GM18951 (cell line): ENCODE results near the gene CNOT1.

Experiments used
- POLR2A ChIP-seq: IDR thresholded peaks from 4 replicates; pipeline ENCODE4 v1.6.1; 2011; ENCODE audit warnings: mild to moderate bottlenecking; ENCODE audit not compliant: insufficient read length, insufficient read depth; ENCODE audit errors: extremely low read depth
- in situ Hi-C: fragments of 300-500 bp; cut with MboI; formaldehyde crosslinking; loops from one replicate; pipeline ENCODE4 v1.12.0; 2022; ENCODE audit warnings: low sequenced_read_pairs, mixed read lengths, inconsistent platforms; ENCODE audit not compliant: unreplicated experiment

CNOT1 gene

DNA sequence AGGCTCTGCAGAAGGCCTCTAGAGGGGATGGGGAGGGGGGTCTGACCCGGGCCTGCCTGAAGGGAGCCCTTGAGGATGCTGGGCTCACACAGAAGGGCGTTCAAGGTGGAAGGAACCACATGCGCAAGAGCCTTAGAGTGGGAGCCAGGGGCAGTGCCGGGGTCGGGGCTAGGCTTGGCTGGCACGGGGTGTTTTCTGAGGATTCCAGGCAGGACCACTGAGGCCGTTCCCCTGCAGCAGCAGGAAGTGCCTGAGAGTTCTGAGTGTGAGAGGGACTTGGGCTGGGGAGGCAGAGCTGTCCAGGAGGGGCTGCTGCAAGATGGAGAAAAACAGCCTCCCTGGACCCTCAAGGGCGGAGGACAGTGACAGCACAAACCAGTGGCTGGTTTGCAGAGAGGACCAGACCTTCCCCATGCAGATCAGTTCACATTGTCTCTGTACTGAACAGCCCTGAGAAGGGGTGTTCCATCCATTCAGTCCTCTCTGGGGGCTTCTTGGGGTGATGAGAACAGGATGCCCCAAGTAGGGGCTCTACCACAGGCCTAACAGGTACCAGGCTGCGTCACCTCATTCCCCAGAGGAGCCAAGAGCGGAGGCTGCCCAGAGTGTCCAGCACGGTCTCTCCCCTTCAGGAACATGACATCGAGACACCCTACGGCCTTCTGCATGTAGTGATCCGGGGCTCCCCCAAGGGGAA, 126.3 kb downstream of the CNOT1 start:
- TF ChIP-seq POLR2A, result no peak
- in situ Hi-C loops, result no loop called here

DNA sequence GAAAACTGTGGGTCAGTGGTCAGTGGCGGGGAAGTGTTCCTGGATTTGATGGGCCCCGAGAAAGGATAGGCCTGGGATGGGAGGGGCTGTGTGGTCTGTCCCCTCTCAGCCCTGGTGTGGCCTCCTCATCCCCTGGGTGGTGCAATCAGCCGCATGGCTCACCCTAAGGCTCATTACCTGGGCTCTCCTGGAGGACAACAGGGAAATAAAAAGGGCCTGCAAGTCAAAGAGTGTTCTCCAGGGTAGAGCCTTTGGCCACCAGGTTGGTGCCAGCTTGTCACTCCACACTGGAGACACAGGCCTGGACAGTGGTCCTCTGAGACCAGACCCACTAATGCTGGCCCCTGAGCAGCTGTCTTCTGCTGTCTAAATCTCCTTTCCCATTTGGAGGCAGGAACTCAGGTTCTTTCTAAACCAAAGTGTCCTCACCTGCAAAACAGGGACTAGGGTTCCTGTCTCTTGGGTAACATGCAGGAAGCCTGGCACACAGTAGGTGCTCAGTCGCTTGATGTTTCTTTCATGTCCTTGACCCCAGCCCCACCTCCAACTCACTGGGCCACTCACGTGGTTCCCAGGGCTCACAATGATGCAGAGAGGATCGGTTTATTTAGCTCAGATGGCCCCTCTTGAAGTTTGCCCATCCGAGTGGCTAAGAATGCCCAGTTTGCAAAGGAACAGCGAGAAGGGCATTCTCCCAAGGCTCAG, 127.3 kb downstream of the CNOT1 start:
- in situ Hi-C loops, result no loop called here
- TF ChIP-seq POLR2A, result no peak

GRCh38 chr16:58501242-58502131, 128.1 kb downstream of the CNOT1 start:
- in situ Hi-C loops, result no loop called here
- no peak for TF ChIP-seq POLR2A

DNA sequence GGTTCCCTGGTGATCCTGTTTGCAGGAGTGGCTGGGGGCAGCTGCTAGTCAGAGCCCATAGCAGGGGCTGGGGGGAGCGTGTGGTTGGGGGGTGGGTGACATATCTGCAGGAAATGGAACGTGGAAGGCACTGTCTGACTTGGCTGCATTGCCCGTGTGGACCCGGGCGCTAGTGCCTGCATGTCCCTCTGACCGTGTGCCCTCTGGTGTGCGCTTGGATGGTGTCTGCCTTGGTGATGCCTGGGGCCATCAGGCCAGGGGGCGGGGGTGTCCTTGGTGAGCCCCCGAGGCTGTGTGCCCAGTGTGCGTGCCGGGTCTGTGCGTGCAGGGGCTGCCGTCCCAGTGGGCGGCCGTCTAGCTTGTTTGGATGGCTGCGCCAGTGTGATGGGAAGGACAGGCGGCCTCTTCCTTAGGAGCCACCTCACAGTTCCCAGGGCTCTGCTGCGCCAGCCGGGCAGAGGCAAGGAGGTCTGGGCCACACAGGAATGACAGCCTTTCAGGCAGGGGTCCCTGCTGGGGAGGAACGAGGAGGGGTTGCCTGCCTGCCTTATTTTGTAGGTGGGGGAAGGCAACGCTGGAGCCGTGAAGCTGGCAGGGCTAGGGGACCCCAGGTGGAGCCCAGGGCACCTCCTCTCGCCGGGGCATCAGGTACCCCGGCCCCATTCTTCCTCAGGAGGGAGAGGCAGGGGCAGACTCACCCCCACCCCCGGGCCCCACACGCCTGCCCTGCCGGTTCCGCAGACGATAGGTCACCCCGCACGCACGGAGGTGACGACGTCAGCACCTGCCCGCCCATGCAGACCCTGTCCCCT, 129.0 kb downstream of the CNOT1 start:
- in situ Hi-C loops, result no loop called here
- no peak for TF ChIP-seq POLR2A

DNA sequence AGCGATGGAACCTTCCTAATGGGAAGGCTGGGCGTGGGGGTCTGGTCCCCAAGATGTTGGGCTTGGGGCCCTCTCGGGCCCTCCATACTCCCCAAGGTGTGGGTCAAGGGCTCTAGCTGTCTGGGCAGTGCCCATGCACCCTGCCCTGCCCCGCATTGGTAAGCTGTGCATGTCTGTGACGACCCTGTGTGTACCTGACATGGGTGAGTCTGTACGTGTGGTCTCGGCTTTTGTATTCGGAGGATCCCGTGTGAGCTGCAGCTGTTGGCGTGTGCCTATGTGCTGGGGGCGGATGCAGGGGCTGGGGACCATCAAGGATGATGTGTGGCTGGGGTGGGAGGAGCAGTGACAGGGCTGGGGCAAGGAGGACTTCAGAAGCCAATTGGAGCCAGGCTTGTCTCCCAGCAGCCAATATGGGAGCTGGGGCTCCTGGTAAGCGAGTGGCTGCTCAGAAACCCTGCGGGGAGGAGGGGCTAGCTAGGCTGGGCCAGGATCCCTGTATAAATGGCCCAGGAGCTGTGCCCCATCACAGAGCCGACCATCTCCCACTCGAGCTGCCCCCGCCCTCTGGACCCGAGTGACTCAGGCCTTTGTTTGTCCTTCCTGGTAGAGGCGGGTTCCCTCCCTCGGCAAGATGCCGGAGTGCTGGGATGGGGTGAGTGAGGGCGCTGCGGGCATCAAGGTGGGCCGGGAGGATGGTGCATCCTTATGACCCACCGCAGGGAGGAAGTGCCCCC, 129.8 kb downstream of the CNOT1 start, which contains the start of gene NDRG4:
Gene NDRG4, plus strand, starts transcription at position 529 of the 737 bp plus-strand sequence. Its CDS starts 106 bp downstream, at position 635.
- no peak for TF ChIP-seq POLR2A
- in situ Hi-C loops, result loop anchor here (25.0 kb wide), 1 partner anchor 487 kb away; the partner anchor contains the start of genes USB1 and ZNF319

GRCh38 chr16:58499092-58499511, 130.5 kb downstream of the CNOT1 start:
- in situ Hi-C loops, result loop anchor here (25.0 kb wide), 1 partner anchor 487 kb away; the partner anchor contains the start of genes USB1 and ZNF319
- no peak for TF ChIP-seq POLR2A

DNA sequence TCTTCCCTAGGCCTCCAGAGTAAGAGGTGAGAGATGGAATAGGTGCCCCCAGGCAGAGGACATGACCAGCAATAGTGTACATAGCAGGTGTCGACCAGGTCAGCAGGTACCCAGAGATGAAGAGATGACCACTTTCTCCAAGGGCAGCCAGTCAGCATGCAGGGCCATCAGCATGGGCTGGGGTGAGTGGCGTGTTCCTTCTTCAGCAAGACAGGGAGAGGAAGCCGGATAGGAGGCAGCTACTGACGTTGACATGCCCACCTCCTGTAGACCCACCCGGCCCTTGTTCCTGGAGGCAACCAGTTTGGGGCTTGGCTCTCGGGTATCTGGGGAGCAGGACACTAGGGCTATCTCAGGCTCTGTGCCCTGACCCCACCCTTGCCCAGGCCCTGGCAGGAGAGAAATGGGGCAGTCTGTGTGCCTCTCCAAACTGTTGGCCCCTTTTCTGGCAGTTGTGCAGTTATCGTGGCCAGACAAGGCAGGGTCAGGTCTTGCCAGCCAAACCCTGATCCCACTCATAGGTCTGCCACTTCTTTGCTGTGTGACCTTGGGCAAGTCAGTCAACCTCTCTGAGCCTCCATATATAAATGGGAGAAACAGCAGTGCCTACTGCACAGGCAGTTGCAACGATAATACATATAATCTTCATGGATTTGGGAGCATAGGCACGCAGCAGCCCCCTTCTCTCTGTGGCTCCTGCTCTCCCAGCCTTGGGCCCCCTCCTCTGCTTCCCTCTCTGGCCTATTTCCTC, 131.1 kb downstream of the CNOT1 start:
- in situ Hi-C loops, result loop anchor here (25.0 kb wide), 1 partner anchor 486 kb away; the partner anchor contains the start of genes USB1 and ZNF319

DNA sequence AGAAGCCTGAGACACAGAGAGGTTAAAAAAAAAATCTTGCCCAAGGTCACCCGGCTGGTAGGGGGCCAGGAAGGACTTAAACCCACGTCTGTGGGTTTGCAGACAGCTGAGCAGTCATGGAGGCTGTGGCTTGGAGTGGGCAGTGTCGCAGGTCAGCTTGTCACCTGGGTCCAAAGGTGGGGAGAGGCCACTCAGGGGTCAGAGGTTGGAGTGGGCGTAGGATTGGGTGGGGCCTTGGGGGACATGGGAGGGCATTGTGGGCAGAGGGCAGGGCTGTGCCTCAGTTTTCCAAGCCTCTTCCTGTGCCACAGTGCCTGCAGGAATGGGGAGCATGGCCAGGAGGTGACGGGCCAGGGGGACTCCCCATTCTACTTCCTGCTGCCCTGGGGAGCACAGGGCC, 131.7 kb downstream of the CNOT1 start:
- in situ Hi-C loops, result loop anchor here (25.0 kb wide), 1 partner anchor 486 kb away; the partner anchor contains the start of genes USB1 and ZNF319
- no peak for TF ChIP-seq POLR2A

More for the DNA sequence above, 131.1 kb downstream of the CNOT1 start:
- no peak for TF ChIP-seq POLR2A

- no peak for TF ChIP-seq POLR2A
- in situ Hi-C loops, result loop anchor here (25.0 kb wide), 1 partner anchor 485 kb away; the partner anchor contains the start of genes USB1 and ZNF319
These were observed 132.2 kb downstream of the CNOT1 start for GRCh38 chr16:58497468-58497867.

DNA sequence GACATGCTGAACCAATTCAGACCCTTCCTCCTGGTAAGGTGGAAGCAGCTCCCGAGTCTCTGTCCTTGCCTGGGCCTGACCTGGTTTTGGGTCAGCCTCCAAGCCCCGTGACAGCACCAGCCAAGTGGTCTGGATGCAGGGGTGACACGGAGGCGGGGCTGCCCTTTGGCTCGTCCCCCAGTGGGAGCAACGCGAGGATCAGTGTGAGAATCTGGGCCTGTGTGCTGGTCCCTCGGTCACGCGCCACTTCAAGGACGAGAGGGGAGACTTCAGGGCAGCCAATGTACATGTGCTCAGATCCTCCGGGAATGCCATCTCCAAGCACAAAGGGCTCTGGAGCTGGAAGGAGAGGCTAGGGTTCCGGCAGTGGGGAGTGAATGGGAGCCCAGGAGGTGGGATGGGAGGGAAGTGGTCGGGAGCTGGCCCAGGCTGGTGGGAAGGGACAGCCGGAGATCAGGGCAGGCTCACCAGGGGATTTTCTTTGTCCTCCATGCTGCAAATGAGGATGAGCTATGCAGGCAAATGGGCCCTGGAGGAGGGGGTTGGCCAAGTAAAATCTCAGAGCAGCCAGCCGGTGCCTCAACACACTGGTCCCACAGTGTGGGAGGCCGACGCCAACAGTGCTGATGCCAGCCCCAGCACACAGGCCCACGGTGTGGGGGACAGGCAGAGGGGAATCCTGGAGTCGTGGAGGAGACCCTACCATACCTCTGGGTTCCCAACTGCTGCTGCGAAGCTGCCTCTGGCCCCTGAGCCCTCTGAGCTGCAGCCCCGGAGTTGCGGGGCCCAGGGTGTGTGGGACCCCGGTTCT, 133.9 kb downstream of the CNOT1 start:
- in situ Hi-C loops, result loop anchor here (25.0 kb wide), 1 partner anchor 483 kb away; the partner anchor contains the start of genes USB1 and ZNF319
- no peak for TF ChIP-seq POLR2A
